ENCODE data around the gene ESYT1. TPM values are rescaled to one million over a fixed set of nuclear protein-coding genes. Genes with fewer than 3 reads are reported as not detected.
A peak's percentile ranks its signal among the peaks of the same experiment; 100 is the strongest.
"Not testable (repeated sequence)": the region's sequence is repeated elsewhere in the genome, so short reads cannot be mapped to it uniquely, and the experiment has no call there.

Gene ESYT1
- total and polyA plus RNA-seq, 2 experiments from 2014 or later: 40.0 to 52.3 TPM

- Histone ChIP-seq H3K27me3 (no peaks in the 10 kb centered on the region), H3K9me2 (replicated peaks; ENCODE audit: insufficient read depth) (no peaks in the 10 kb centered on the region), H3K79me2 (peaks cover 12% of the 10 kb centered on the region), H3K4me2 (peak overlapping the region; percentile 85), H3K27ac (peak overlapping the region; percentile 97), H3K4me3 (peak overlapping the region; percentile 33), H3K4me1 (ENCODE audit: insufficient read depth) (peaks cover 14% of the 10 kb centered on the region), H4K20me1 (ENCODE audit: insufficient read depth, poor library complexity, severe bottlenecking) (peaks cover 2% of the 10 kb centered on the region), H3K9me3 (ENCODE audit: low read depth) (no peaks in the 10 kb centered on the region), H2AFZ (peak overlapping the region; percentile 94), H3K36me3 (replicated peaks; ENCODE audit: insufficient read depth, low read depth) (no peaks in the 10 kb centered on the region)
- WGBS (ENCODE audit: low lambda C conversion rate, missing lambda C conversion rate): 37% methylated on average over 10 of the region's 10 CpGs
- DNase-seq (ENCODE audit: low spot score): no peak
- TF ChIP-seq EZH2phosphoT487 (IDR thresholded peaks at IDR 0.05; ENCODE audit: low read depth, severe bottlenecking, unreplicated experiment): no peak
- no peak for TF ChIP-seq CTCF (IDR thresholded peaks at IDR 0.05; ENCODE audit: poor library complexity)
- no peak for TF ChIP-seq EZH2 (IDR thresholded peaks at IDR 0.05; ENCODE audit: borderline replicate concordance)
These were observed 12.7 kb upstream of the ESYT1 start for GRCh38 chr12:56115329-56115728.

- peak within 1 kb of the TSS; percentile 97 for H3K27ac ChIP-seq
- H3K4me1 ChIP-seq (ENCODE audit: insufficient read depth): peaks cover 14% of the 10 kb centered on the region
- H3K27me3 ChIP-seq: no peaks in the 10 kb centered on the region
- peak within 1 kb of the TSS; percentile 49 for H3K4me3 ChIP-seq
- H3K79me2 ChIP-seq: peaks cover 12% of the 10 kb centered on the region
- WGBS (ENCODE audit: low lambda C conversion rate, missing lambda C conversion rate): under 1% methylated on average over 34 of the region's 34 CpGs
- no peaks in the 10 kb centered on the region for H3K9me3 ChIP-seq (ENCODE audit: low read depth)
- H3K4me2 ChIP-seq: peak within 1 kb of the TSS; percentile 85
- peak; percentile 97 for DNase-seq (ENCODE audit: low spot score)
- H2AFZ ChIP-seq: peak within 1 kb of the TSS; percentile 94
- H3K36me3 ChIP-seq (replicated peaks; ENCODE audit: insufficient read depth, low read depth): no peaks in the 10 kb centered on the region
- no peak for TF ChIP-seq CTCF (IDR thresholded peaks at IDR 0.05; ENCODE audit: poor library complexity)
- no peak for TF ChIP-seq EZH2 (IDR thresholded peaks at IDR 0.05; ENCODE audit: borderline replicate concordance)
- TF ChIP-seq EZH2phosphoT487 (IDR thresholded peaks at IDR 0.05; ENCODE audit: low read depth, severe bottlenecking, unreplicated experiment): no peak
- H4K20me1 ChIP-seq (ENCODE audit: insufficient read depth, poor library complexity, severe bottlenecking): peaks cover 2% of the 10 kb centered on the region
- H3K9me2 ChIP-seq (replicated peaks; ENCODE audit: insufficient read depth): no peaks in the 10 kb centered on the region
These were observed 11.6 kb upstream of the ESYT1 start, which contains the start of gene RPL41 for GRCh38 chr12:56116267-56117081. Gene RPL41 (plus strand): TSS chr12:56116633.

DNA sequence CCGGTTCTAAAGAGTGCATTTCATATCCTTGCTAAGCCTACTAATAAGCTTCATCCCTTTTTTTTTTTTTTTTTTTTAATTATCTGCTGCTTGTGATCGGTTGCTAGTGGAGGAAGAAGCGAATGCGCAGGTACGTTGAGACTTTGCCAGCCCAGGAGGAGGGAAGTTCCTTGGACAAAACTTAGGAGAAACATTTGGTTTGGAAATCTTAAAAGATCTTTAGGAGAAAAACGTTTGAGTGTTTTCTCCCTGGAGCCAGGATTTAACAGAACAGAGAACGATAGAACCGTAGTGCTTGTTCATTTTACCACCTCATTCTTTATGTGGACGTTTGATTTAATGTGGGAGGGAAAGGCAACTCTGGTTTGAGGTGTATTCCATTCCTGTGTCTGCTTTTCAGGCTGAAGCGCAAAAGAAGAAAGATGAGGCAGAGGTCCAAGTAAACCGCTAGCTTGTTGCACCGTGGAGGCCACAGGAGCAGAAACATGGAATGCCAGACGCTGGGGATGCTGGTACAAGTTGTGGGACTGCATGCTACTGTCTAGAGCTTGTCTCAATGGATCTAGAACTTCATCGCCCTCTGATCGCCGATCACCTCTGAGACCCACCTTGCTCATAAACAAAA, 10.9 kb upstream of the ESYT1 start:
- not testable (repeated sequence) for DNase-seq (ENCODE audit: low spot score); H3K36me3 ChIP-seq (replicated peaks; ENCODE audit: insufficient read depth, low read depth); H3K9me3 ChIP-seq (ENCODE audit: low read depth); H2AFZ ChIP-seq; H3K9me2 ChIP-seq (replicated peaks; ENCODE audit: insufficient read depth); H4K20me1 ChIP-seq (ENCODE audit: insufficient read depth, poor library complexity, severe bottlenecking); H3K27me3 ChIP-seq
- Histone ChIP-seq H3K4me1 (ENCODE audit: insufficient read depth) (peaks cover 14% of the 10 kb centered on the region), H3K79me2 (peaks cover 12% of the 10 kb centered on the region), H3K4me3 (peak overlapping the region; percentile 49), H3K4me2 (peak overlapping the region; percentile 85), H3K27ac (peak overlapping the region; percentile 97)
- WGBS (ENCODE audit: low lambda C conversion rate, missing lambda C conversion rate): 2% methylated on average over 12 of the region's 16 CpGs
